Progenitor cell of endocrine pancreas (in vitro differentiated cells): ENCODE data around the gene TEC. TPM values are rescaled to one million over a fixed set of nuclear protein-coding genes. Genes with fewer than 3 reads are reported as not detected.

Experiments used
- DNase-seq: peaks from one replicate; pipeline ENCODE4 v3.0.0; 2021; ENCODE audit warnings: low spot score; ENCODE audit not compliant: unreplicated experiment
- H3K27ac Mint-ChIP-seq: 2 replicates; pipeline ENCODE4 v1.8.0; 2021; ENCODE audit warnings: mild to moderate bottlenecking, moderate library complexity, mixed read lengths
- H3K27me3 Mint-ChIP-seq: 2 replicates; pipeline ENCODE4 v1.8.0; 2021; ENCODE audit warnings: mixed read lengths
- H3K36me3 Mint-ChIP-seq: 2 replicates; pipeline ENCODE4 v1.8.0; 2022; ENCODE audit warnings: mixed read lengths; ENCODE audit not compliant: insufficient read depth
- H3K4me1 Mint-ChIP-seq: 2 replicates; pipeline ENCODE4 v1.8.0; 2021; ENCODE audit warnings: low read depth, mixed read lengths
- H3K4me3 Mint-ChIP-seq: 2 replicates; pipeline ENCODE4 v1.8.0; 2021; ENCODE audit warnings: low read depth, mild to moderate bottlenecking, moderate library complexity, mixed read lengths
- H3K9me3 Mint-ChIP-seq: 2 replicates; pipeline ENCODE4 v1.8.0; 2021; ENCODE audit warnings: low read depth, mixed read lengths
- CTCF ChIP-seq: fragments of 200-600 bp; sonication (generic); IDR thresholded peaks from one replicate; pipeline ENCODE4 v1.5.0; 2021; ENCODE audit warnings: antibody characterized with exemption, mild to moderate bottlenecking; ENCODE audit not compliant: unreplicated experiment
- total RNA-seq: library from RNA; stranded (reverse); gene quantifications from 2 replicates; pipeline ENCODE4 v1.2.1, GENCODE V29; 2021

The TEC gene
- total RNA-seq, 1 donor from 2014 or later = 3.4 TPM

GRCh38 chr4:48085821-48086589, 183.6 kb downstream of the TEC start:
- Mint-ChIP-seq H3K4me1 (peaks cover 15% of the 10 kb centered on the region), H3K4me3 (no peak overlapping the region), H3K36me3 (peaks cover 1% of the 10 kb centered on the region), H3K27me3 (no peaks in the 10 kb centered on the region), H3K27ac (no peak overlapping the region), H3K9me3 (no peaks in the 10 kb centered on the region)
- no peak for DNase-seq
- no peak for TF ChIP-seq CTCF

Other genes starting within 250 kb of the TEC start
- gene TXK, start 135.6 kb downstream of the TEC start, total RNA-seq = 1.3 and 3.0 TPM in 2 replicates
- gene SLAIN2, start 71.7 kb upstream of the TEC start, total RNA-seq = 54.5 and 55.2 TPM in 2 replicates
- 2.5 and 2.7 TPM in 2 replicates for gene SLC10A4, start 213.5 kb upstream of the TEC start, total RNA-seq
- 0.27 TPM in 1 of 2 replicates, not detected in the other for gene ZAR1, start 220.4 kb upstream of the TEC start, total RNA-seq